GM12878 (cell line): ENCODE data around the gene RIPK3. TPM values are rescaled to one million over a fixed set of nuclear protein-coding genes. Genes with fewer than 3 reads are reported as not detected.

Source experiments
- ATAC-seq: fragments of 200-7000 bp; cut with Tn5 transposase; 3 replicates; pipeline ENCODE4 v1.9.1; 2020; ENCODE audit warnings: mild to moderate bottlenecking, moderate library complexity
- BruUV-seq: library from RNA; stranded (reverse); fragments of 400-500 nt; replicated peaks from 2 replicates; lab custom pipeline; 2021; lab: Mats Ljungman, UMichigan
- CTCF ChIA-PET: fragments of 300-600 bp; sonication (Branson Sonifier 250); formaldehyde crosslinking; extraction: SDS; loops from one replicate; lab custom pipeline; 2021; ENCODE audit warnings: inconsistent platforms; lab: Yijun Ruan, JAX
- POLR2A ChIA-PET: fragments of 350-600 bp; formaldehyde crosslinking; extraction: SDS; loops from one replicate; lab custom pipeline; 2021; ENCODE audit warnings: inconsistent platforms; lab: Charles Lee
- RAD21 ChIA-PET: fragments of 300-600 bp; sonication (Branson Sonifier 250); formaldehyde crosslinking; loops from one replicate; lab custom pipeline; 2023; ENCODE audit warnings: antibody characterized with exemption; ENCODE audit not compliant: unreplicated experiment; lab: Charles Lee
- SMC1A ChIA-PET: fragments of 300-600 bp; sonication (Branson Sonifier 250); formaldehyde crosslinking; loops from one replicate; lab custom pipeline; 2023; ENCODE audit not compliant: unreplicated experiment, uncharacterized antibody; lab: Charles Lee
- DNase-seq: peaks from one replicate; pipeline ENCODE4 v3.0.0-alpha.2; 2011; ENCODE audit warnings: low read depth, low spot score
- FAIRE-seq: peaks from 3 replicates; lab custom pipeline; 2011; peaks lifted over from hg19 to GRCh38; lab: Jason Lieb, UNC
- H2AFZ ChIP-seq: 2 replicates; pipeline ENCODE4 v1.6.0; 2011; ENCODE audit warnings: low read depth, low read length, control low read depth; ENCODE audit not compliant: control insufficient read depth
- H3K27ac ChIP-seq: 2 replicates; pipeline ENCODE4 v1.5.1; 2011; ENCODE audit warnings: control low read depth; ENCODE audit not compliant: control insufficient read depth, insufficient read depth
- H3K27me3 ChIP-seq, 2 experiments: replicated peaks in 1 of 2; 2 replicates each; pipeline versions ENCODE4 v1.6.0 to v1.6.1; 2011; ENCODE audit warnings: low read length in 1 of 2; ENCODE audit not compliant: control insufficient read depth in 2 of 2, insufficient read depth in 2 of 2
- H3K36me3 ChIP-seq, 2 experiments: 2 replicates each; pipeline ENCODE4 v1.5.1; 2011; ENCODE audit warnings: low read length in 1 of 2; ENCODE audit not compliant: control insufficient read depth in 2 of 2, insufficient read depth in 2 of 2
- H3K4me1 ChIP-seq: 2 replicates; pipeline ENCODE4 v1.6.1; 2011; ENCODE audit warnings: mild to moderate bottlenecking, low read length, moderate library complexity, mixed read lengths; ENCODE audit not compliant: control insufficient read depth, insufficient read depth
- H3K4me2 ChIP-seq: 2 replicates; pipeline ENCODE4 v1.6.0; 2011; ENCODE audit warnings: control low read depth; ENCODE audit not compliant: control insufficient read depth, insufficient read depth
- H3K4me3 ChIP-seq: fragments of 200-600 bp; sonication (generic); 2 replicates; pipeline ENCODE4 v1.5.1; 2016
- H3K79me2 ChIP-seq: 2 replicates; pipeline ENCODE4 v1.6.0; 2011; ENCODE audit warnings: low read length; ENCODE audit not compliant: control insufficient read depth, insufficient read depth
- H3K9ac ChIP-seq: 2 replicates; pipeline ENCODE4 v1.8.0; 2011; ENCODE audit warnings: low read length, control low read depth, mixed read lengths; ENCODE audit not compliant: control insufficient read depth, insufficient read depth
- H3K9me3 ChIP-seq: replicated peaks from 3 replicates; pipeline ENCODE4 v1.5.1; 2011; ENCODE audit warnings: mild to moderate bottlenecking, low read length; ENCODE audit not compliant: control insufficient read depth, insufficient read depth
- H4K20me1 ChIP-seq: 2 replicates; pipeline ENCODE4 v1.6.0; 2011; ENCODE audit not compliant: control insufficient read depth, insufficient read depth
- JUNB ChIP-seq: IDR thresholded peaks from 2 replicates; pipeline ENCODE4 v1.6.1; 2016; ENCODE audit warnings: antibody characterized with exemption, mild to moderate bottlenecking
- NRF1 ChIP-seq: conservative IDR thresholded peaks from 2 replicates; pipeline ENCODE4 v1.6.1; 2011; ENCODE audit warnings: mild to moderate bottlenecking, low read depth, low read length, improper control_type of control experiment
- RFX5 ChIP-seq: IDR thresholded peaks from 2 replicates; pipeline ENCODE4 v1.6.1; 2011; ENCODE audit warnings: low read depth, low read length, improper control_type of control experiment
- WGBS: methylation state at CpG from one replicate; pipeline ENCODE4 v1.1.6; 2016; ENCODE audit warnings: low lambda C conversion rate; ENCODE audit not compliant: insufficient replicate concordance, insufficient coverage; ENCODE audit errors: missing lambda C conversion rate; 5-methylcytosine and 5-hydroxymethylcytosine counted together
- in situ Hi-C: fragments of 300-500 bp; cut with MboI; formaldehyde crosslinking; loops from 9 replicates; pipeline ENCODE4 v1.14.3; 2018; ENCODE audit warnings: mixed read lengths
- intact Hi-C: fragments of 100-400 bp; cut with micrococcal nuclease; formaldehyde crosslinking; loops from one replicate; pipeline ENCODE4 v1.14.2; 2022; ENCODE audit not compliant: unreplicated experiment
- polyA plus RNA-seq, 11 experiments: library from polyadenylated mRNA; depleted of rRNA in 4 of 11; unstranded in 6 of 11; stranded (reverse) in 5 of 11; fragments of >200 nt; fragmentation: Nextera tagmentation in 4 of 11; fragmentation: Illumina TruSeq in 1 of 11; extraction: Ambion mirVana in 4 of 11; extraction: Trizol in 1 of 11; gene quantifications; 1 replicate in 1 of 11; 2 replicates in 10 of 11; pipeline versions ENCODE4 v1.2.1 to v1.2.3, GENCODE V29; 2011 to 2016; ENCODE audit warnings: inconsistent platforms in 2 of 11, missing spikeins in 2 of 11, low read depth in 1 of 11
- total RNA-seq, 4 experiments: library from RNA; depleted of rRNA in 3 of 4; stranded (reverse); fragments of >200 nt in 3 of 4; fragmentation: Illumina TruSeq in 1 of 4; extraction: Trizol in 1 of 4; gene quantifications; 2 replicates each; pipeline versions ENCODE4 v1.2.1 to v1.2.3, GENCODE V29; 2013 to 2021
- TF ChIP-seq, protein P1 (sequence below): IDR thresholded peaks from 2 replicates; pipeline ENCODE4 v1.6.1; 2012; ENCODE audit warnings: low read depth, low read length, improper control_type of control experiment
- TF ChIP-seq, protein P2 (sequence below): IDR thresholded peaks from 2 replicates; pipeline ENCODE4 v1.6.1; 2011; ENCODE audit warnings: low read depth, low read length, improper control_type of control experiment, borderline replicate concordance
- TF ChIP-seq, protein P3 (sequence below): fragments of 450-650 bp; IDR thresholded peaks from 2 replicates; pipeline ENCODE4 v1.6.1; 2016; ENCODE audit warnings: mild to moderate bottlenecking
- TF ChIP-seq, protein P4 (sequence below): fragments of 450-650 bp; formaldehyde crosslinking; IDR thresholded peaks from 2 replicates; pipeline ENCODE4 v1.5.0; 2022; ENCODE audit warnings: mild to moderate bottlenecking, missing genetic modification characterization

The RIPK3 gene
- total and polyA plus RNA-seq, 10 of the 15 experiments (the other 5 are each of a cell fraction or from before 2014, with no cell fraction given): 2.0 to 13.6 (median 8.1) TPM

DNA sequence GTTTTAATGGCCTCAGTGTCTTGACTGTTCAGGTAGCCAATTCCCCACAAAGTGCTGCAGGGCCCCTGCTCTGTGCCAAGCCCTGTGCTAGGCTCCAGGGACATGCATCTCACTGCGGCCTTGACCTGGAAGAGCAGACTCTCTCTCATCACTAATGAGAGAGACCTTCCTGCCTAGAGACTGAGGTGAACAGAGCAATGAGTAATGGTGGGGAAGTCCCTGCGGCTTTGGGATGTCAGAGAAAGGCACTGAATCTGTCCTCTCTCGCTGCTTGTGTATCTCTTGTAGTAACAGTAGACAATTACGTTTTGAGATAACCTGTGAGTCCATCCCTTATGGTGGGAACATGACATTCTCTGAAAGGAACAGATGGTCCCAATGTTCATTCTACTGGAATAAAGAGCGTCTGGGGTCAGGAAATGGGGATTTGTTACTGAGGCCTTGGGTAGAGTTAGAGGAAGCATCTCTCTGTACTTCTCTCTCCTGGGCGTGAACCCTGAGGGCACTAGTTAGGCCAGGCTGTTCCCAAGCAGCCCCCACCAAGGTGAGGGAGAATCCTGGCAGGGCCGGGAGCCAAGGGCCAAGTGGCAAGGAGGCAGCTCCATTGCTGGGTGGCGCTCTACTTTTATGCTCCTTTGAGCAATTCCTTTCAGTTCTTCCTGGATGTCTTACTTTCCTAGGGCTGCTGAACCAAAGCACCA, 41.7 kb upstream of the RIPK3 start (continued):
- TF ChIP-seq, protein P1, sequence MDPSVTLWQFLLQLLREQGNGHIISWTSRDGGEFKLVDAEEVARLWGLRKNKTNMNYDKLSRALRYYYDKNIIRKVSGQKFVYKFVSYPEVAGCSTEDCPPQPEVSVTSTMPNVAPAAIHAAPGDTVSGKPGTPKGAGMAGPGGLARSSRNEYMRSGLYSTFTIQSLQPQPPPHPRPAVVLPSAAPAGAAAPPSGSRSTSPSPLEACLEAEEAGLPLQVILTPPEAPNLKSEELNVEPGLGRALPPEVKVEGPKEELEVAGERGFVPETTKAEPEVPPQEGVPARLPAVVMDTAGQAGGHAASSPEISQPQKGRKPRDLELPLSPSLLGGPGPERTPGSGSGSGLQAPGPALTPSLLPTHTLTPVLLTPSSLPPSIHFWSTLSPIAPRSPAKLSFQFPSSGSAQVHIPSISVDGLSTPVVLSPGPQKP: no peak
- TF ChIP-seq NRF1: no peak

DNA sequence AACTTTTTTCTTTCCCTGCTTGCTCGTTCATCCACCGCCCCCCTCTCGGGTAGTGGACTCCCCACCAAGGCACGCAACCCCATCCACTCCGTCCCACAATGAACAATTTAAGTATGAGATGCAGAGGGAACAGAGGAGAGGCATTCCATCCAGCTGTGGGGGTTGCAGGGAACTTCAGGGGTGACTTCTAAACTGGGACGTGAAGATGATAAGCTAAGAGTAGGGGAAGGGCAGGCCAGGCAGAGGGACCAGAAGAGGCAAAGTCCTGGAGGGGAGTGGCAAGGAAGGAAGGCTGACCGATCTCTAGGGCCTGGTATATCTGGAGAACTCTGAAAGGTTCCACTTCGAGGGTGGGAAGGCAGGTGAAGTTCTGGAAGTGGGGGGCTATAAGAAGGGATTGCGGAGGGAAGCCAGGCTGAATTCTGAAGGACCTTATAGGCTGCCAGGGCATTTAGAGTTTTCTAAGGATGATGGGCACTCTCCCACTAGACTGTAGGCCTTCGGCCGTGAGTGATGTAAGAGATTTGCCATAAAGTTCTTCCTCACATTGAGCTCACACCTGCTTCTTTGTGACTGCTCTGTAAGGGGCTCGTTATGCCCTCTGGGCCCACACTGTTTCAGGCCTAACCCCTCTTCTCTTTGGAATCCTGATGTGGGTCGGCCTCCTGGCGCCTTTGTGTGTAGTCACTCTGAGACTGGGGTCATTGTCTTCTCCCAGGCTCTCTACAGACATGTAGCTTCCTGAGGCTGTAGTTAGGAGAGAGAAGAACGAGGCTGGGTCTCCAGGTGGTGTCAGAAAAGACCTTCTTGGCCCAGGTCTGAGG, 40.3 kb upstream of the RIPK3 start:
- no TSS peak for BruUV-seq
- no peak for FAIRE-seq
- Histone ChIP-seq H3K36me3 (no peaks in the 10 kb centered on the region), H4K20me1 (no peaks in the 10 kb centered on the region), H2AFZ (no peak overlapping the region), H3K79me2 (no peaks in the 10 kb centered on the region), H3K9me3 (no peaks in the 10 kb centered on the region), H3K27me3 (no peaks in the 10 kb centered on the region), H3K4me3 (no peak overlapping the region), H3K4me1 (no peaks in the 10 kb centered on the region), H3K9ac (no peak overlapping the region), H3K4me2 (no peak overlapping the region), H3K27ac (no peak overlapping the region)
- RAD21 ChIA-PET: interaction anchor here (1.1 to 1.3 kb wide), 3 partner anchors 10 to 49 kb away, joined by 3 to 5 read pairs (median 4); partner anchors contain the start of genes CBLN3 and KHNYN
- no peak for ATAC-seq
- SMC1A ChIA-PET: interaction anchor here (1.1 to 1.3 kb wide), 3 partner anchors 9 to 15 kb away, joined by 3 to 4 read pairs (median 3); no protein-coding TSS in a partner anchor
- POLR2A ChIA-PET: no interaction called here
- intact Hi-C loops (no loop called here), in situ Hi-C loops (no loop called here)
- TF ChIP-seq JUNB (no peak), RFX5 (no peak)
- TF ChIP-seq, protein P2, sequence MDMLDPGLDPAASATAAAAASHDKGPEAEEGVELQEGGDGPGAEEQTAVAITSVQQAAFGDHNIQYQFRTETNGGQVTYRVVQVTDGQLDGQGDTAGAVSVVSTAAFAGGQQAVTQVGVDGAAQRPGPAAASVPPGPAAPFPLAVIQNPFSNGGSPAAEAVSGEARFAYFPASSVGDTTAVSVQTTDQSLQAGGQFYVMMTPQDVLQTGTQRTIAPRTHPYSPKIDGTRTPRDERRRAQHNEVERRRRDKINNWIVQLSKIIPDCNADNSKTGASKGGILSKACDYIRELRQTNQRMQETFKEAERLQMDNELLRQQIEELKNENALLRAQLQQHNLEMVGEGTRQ: no peak
- TF ChIP-seq, protein P3, sequence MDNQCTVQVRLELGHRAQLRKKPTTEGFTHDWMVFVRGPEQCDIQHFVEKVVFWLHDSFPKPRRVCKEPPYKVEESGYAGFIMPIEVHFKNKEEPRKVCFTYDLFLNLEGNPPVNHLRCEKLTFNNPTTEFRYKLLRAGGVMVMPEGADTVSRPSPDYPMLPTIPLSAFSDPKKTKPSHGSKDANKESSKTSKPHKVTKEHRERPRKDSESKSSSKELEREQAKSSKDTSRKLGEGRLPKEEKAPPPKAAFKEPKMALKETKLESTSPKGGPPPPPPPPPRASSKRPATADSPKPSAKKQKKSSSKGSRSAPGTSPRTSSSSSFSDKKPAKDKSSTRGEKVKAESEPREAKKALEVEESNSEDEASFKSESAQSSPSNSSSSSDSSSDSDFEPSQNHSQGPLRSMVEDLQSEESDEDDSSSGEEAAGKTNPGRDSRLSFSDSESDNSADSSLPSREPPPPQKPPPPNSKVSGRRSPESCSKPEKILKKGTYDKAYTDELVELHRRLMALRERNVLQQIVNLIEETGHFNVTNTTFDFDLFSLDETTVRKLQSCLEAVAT: no peak
- TF ChIP-seq, protein P4, sequence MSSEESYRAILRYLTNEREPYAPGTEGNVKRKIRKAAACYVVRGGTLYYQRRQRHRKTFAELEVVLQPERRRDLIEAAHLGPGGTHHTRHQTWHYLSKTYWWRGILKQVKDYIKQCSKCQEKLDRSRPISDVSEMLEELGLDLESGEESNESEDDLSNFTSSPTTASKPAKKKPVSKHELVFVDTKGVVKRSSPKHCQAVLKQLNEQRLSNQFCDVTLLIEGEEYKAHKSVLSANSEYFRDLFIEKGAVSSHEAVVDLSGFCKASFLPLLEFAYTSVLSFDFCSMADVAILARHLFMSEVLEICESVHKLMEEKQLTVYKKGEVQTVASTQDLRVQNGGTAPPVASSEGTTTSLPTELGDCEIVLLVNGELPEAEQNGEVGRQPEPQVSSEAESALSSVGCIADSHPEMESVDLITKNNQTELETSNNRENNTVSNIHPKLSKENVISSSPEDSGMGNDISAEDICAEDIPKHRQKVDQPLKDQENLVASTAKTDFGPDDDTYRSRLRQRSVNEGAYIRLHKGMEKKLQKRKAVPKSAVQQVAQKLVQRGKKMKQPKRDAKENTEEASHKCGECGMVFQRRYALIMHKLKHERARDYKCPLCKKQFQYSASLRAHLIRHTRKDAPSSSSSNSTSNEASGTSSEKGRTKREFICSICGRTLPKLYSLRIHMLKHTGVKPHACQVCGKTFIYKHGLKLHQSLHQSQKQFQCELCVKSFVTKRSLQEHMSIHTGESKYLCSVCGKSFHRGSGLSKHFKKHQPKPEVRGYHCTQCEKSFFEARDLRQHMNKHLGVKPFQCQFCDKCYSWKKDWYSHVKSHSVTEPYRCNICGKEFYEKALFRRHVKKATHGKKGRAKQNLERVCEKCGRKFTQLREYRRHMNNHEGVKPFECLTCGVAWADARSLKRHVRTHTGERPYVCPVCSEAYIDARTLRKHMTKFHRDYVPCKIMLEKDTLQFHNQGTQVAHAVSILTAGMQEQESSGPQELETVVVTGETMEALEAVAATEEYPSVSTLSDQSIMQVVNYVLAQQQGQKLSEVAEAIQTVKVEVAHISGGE (CRISPR knock-in tag): no peak
- no peak for DNase-seq
- CTCF ChIA-PET: interaction anchor here (1.1 to 1.4 kb wide), 3 partner anchors 9 to 47 kb away, joined by 3 to 6 read pairs (median 4); no protein-coding TSS in a partner anchor
- WGBS: 27% methylated on average over 15 of the region's 15 CpGs
